GM18508 (cell line): ENCODE data around the gene TRAM2.

Source experiments
- ATAC-seq: cut with Tn5 transposase; IDR thresholded peaks from one replicate; pipeline ENCODE4 v1.9.1; 2021; ENCODE audit warnings: moderate number of reproducible peaks; ENCODE audit not compliant: insufficient read depth, unreplicated experiment

The TRAM2 gene

GRCh38 chr6:52534363-52534762, 42.5 kb downstream of the TRAM2 start:
- ATAC-seq = no peak

DNA sequence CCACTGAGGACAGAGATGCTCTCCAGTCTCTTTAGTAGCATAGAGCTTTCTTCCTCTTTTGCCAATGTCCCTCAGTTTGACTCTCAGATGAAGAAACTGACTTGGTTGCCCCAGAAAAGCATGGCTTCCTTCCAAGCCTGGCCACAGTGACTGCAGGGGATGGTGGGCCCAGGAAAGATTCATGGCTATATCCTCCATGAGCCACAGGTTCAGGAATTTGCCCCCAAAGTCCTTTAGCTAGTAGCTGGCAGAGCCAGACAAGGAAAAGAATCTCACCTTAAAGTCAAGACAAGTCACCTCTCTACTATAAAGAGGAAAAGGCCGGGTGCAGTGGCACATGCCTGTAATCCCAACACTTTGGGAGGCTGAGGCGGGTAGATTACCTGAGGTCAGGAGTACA, 43.4 kb downstream of the TRAM2 start:
- ATAC-seq = no peak

- ATAC-seq = no peak
These were observed 44.4 kb downstream of the TRAM2 start for GRCh38 chr6:52532457-52532856.

DNA sequence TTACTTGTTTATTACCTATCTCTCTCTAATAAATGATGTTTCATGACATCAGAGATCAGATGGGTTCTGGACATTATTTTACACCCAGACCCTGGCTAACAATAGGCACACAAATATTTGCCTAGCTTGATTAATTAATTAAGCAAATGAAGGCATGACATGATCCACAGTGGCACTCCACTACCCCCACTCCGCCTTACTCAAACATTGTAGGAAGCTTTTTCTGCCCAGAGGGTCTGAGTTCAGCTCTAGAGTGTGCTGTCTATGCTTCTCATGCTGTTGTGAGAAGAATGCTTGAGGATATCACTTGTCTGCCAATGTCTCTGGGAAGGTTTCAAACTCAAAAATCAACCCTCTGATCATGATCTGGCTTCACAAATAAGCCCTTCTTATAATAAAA, 45.0 kb downstream of the TRAM2 start:
- ATAC-seq = no peak

GRCh38 chr6:52531396-52531795, 45.5 kb downstream of the TRAM2 start:
- ATAC-seq = no peak

- no peak for ATAC-seq
These were observed 46.5 kb downstream of the TRAM2 start for GRCh38 chr6:52530351-52530750.

GRCh38 chr6:52529311-52529710, 47.5 kb downstream of the TRAM2 start:
- ATAC-seq = no peak

DNA sequence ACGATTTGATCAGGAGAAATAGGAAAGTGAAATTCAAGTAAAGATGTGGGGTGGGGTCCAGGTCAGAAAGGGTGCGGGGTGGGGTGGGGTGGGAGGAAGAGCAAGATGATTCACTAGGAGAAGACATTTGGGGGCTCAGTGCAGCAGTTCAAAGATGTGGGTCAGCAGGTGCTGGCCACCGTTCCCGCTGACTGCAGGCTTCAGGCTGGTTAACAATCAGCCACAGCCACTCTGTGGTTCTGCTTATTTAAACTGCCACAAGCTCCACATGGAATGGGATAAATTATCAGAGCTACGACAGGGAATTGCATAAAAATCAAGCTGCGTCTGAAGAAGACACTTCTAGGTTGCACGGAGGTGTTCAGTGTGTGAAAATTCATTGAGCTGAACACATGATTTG, 49.4 kb downstream of the TRAM2 start:
- ATAC-seq = no peak

DNA sequence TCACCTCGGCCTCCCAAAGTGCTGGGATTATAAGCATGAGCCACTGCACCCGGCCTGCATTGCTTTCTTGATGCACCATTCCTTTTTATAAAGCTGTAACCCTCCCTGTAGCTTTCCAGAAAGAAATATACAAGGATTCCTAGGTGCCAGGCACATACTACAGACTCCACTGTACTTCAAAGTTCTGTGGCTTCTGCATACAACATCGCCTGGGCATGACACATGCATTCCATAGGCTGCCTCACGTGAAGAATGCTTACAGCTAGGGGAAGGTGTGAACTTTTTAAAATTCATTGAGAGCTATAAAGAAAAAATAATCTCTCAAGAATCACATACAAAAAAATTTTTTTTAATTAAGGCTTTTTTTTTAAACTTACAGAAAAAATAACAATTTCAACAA, 50.2 kb downstream of the TRAM2 start:
- ATAC-seq = no peak

GRCh38 chr6:52524918-52525317, 51.9 kb downstream of the TRAM2 start:
- no peak for ATAC-seq

DNA sequence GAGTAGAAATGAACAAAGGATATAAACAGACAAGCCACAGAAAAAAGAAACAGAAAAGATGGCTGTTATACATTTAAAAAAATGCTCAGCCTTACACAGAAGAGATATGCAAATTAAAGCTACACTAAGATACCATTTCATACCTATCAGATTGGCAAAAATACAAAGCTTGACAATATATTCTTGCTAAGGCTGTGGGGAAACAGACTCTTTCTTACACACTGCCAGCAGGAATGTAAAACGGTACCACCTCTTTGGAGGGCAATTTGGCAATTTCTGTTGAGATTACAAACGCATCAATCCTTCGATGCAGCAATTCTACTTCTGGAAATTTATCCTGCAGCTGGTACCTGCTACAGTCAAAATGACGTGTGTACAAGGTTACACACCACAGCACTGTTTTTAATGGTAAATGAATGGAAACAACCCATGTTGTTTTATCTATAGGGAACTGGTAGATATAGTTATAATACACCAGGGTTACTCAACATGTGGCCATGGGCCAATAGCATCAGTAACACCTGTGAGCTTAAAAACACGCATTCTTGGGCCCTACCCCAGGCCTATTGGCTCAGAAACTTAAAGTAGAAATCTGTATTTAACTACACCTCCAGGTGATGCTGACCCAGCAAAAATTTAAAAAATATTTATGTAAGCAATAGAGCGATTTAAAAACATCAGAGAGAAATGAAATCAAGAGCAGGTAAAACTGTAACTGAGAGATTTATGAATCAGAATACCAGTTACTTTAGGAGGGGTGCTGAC, 53.3 kb downstream of the TRAM2 start:
- no peak for ATAC-seq

GRCh38 chr6:52522655-52523054, 54.2 kb downstream of the TRAM2 start:
- no peak for ATAC-seq

DNA sequence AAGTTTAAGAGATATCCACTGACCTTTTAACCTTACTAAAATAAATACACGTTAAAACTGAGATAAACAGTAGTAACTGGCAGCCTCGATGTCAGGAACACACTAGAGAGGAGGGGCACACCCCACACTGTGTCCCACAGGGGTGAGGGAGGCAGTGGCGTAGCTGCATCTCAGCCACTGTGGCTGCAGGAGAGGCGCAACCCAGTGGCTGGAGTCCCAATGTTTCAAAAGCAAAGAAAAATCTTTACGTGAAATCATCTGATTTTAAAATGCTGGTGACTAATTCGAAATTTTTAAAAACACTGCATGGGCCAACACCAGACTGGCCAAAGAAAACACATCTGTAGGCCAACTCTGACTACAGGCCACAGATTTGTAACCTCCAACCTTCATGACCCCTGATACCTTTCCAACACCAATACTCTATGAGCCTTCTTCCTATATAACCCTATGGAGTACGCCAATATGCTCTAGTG, 54.7 kb downstream of the TRAM2 start:
- ATAC-seq = no peak

DNA sequence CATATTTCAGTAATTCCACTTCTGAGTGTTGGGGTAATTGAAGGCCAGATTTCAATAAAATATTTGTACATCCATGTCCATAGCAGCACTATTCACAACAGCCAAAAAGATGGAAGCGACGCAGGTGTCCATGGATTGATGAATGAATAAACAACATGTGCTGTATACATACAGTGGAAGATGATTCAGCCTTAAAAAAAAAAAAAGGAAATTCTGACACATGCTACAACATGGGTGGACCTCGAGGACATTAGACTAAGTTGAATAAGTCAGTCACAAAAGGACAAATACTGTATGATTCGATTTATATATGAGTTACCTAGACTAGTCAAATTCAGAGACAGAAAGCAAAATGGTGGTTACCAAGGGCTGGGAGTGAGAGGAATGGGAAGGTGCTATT, 57.2 kb downstream of the TRAM2 start:
- no peak for ATAC-seq

DNA sequence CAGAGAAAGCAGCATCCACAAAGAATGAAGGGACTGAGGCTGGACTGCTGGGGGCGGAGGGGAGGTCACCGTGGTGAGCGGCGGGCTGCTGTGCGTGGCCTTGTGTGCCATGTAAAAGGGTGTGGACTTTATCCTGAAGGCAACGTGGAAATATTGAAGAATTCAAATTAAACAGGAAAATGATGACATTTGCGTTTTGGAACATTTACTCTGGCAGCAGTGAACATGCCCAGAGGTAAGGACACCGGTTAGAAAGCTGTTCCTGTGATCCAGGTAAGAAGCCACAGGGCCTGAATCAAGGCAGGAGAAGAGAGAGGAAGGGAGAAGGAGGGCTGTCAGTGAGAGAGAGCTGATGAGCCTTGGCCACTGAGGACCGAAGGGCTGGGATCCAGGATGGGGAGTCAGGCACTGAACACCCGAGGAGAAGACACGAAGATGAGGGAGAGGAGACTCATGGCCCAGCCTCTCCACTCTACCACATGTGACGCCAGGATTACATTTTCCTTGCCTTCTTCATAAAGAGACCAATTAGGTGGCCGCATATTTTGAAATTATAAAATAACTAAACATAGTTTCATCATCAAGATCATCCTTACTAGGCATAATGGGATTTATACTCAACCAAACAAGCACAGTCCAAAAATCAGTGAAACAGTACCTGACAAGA, 58.4 kb downstream of the TRAM2 start:
- no peak for ATAC-seq

DNA sequence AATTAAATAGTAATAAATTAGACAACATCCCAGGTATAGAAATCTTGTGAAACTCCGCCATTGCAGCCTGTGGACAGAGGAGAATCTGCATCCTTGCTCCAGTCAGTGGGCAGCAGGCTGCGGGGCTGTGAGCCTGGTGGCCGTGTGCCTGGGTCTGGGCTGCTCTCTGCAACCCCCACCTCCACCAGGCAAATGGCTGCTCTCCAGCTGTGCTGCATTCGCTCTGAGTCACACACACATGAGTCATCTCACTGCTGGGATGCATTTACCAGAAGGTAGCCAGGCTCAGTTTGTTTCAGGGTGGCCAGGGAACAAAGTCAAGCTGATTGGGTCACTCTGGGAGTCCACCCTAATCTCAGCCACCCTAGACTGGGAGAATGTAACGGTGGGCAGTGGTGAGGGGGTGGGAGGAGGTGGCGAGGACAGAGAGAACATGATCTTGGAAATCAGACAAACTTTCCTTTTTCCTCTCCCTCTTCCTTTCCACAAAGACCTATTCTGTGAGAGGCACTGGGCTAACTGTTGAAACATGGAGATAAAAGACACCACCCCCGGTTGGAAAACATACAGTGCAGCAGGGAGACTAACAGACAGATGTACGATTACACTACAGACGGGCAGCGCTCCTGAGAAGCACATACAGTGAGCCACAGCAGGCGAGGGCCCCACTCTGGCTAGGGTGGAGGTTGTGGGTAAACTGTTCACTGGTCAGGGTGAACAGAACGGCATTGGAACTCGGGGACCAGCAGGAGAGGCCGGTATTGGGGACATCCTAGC, 59.2 kb downstream of the TRAM2 start:
- ATAC-seq = peak; percentile 95

DNA sequence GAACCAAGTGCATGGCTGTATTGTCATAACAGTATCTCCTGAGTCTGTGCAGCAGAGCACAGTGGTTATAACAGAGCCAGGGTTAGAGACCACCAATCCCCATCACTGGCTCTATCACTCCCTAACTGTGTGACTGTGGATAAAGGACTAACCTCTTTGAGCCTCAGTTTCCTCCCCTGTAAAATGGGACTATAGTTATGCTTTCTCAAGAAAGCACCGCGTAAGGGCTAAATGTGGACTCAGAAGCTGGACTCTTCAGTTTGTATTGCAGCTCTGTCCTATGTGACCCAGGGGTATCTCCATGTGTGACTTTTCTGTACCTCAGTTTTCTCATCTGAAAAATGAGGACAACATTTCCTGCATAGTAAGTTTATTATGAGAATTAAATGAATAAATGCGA, 59.9 kb downstream of the TRAM2 start:
- no peak for ATAC-seq

- no peak for ATAC-seq
These were observed 60.6 kb downstream of the TRAM2 start for GRCh38 chr6:52516269-52516668.

DNA sequence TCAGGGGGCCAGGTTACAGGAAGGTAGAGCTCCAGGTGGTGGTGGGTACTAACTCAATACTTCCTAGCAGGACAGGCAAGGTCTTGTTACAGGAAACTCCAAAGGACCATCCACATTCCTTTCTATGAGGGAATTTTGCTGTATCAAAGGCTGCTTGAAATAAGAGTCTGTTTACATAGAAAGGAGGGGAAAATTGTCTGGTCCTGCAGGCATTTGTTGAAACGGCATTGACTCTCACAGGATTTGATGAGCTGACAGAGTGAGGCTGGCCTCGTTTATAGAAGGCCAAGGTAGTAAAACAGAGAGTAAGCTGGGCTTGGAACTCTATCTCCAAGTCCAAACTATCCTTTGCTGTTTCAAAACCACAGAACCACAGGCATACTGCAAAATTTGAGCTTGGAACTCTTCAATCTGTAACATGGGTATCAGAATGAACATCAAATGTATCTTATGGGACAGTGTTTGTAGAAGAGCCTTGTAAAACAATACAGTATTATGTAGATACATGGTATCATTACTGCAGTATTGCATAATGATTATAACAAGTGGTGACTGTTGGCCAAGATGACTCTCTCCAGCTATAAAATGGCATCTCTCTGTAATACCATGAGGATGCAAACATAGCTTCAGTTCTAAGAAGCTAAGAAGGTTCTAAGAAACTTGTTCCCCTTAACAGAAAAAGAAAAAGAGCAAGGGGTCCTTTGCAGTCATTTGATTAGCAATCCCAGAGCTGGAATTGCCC, 61.5 kb downstream of the TRAM2 start:
- no peak for ATAC-seq

DNA sequence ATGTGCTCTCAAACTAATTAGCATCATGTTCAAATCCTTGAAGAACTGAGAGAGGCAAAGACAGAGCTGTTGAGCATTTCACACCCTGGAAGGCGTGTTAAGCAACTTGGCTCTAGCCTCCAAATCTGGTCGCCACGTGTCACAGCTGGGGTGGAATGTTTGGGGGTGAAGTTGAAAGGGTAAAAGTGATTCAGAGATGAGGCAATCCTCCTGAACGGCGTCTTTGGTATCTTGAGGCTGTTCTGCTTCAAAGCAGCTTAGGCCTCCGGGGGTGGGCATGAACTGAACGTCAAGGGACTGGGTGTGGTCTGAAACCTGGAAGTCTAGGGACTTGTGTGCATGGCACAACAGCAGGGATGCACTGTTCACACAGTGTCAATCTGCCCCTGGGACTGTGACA, 62.3 kb downstream of the TRAM2 start:
- ATAC-seq = no peak

- no peak for ATAC-seq
These were observed 63.0 kb downstream of the TRAM2 start for GRCh38 chr6:52513896-52514295.
